ENCODE results near the gene MRPS12.

- TF ChIP-seq, protein P1, sequence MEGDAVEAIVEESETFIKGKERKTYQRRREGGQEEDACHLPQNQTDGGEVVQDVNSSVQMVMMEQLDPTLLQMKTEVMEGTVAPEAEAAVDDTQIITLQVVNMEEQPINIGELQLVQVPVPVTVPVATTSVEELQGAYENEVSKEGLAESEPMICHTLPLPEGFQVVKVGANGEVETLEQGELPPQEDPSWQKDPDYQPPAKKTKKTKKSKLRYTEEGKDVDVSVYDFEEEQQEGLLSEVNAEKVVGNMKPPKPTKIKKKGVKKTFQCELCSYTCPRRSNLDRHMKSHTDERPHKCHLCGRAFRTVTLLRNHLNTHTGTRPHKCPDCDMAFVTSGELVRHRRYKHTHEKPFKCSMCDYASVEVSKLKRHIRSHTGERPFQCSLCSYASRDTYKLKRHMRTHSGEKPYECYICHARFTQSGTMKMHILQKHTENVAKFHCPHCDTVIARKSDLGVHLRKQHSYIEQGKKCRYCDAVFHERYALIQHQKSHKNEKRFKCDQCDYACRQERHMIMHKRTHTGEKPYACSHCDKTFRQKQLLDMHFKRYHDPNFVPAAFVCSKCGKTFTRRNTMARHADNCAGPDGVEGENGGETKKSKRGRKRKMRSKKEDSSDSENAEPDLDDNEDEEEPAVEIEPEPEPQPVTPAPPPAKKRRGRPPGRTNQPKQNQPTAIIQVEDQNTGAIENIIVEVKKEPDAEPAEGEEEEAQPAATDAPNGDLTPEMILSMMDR (IDR thresholded peaks at IDR 0.05), result peak; percentile 99 to 100 (median 100)
- peak; percentile 57 for TF ChIP-seq POLR2A (IDR thresholded peaks at IDR 0.05)
These were observed 592 bp upstream of the MRPS12 start, which contains the start of gene SARS2 for GRCh38 chr19:38929929-38930775.
